Pancreas (tissue), 10 donors: Measurements from ENCODE around the gene PAPPA. TPM values are rescaled to one million over a fixed set of nuclear protein-coding genes. Genes with fewer than 3 reads are reported as not detected.

ENCODE experiments used
- ATAC-seq, 4 donors: fragments of 200-7000 bp; cut with Tn5 transposase; one replicate each; pipeline versions ENCODE4 v1.8.0 to v1.9.1; 2020; ENCODE audit warnings: mild to moderate bottlenecking in 4 of 4, moderate library complexity in 4 of 4
- DNase-seq, 6 donors: peaks; one replicate each; pipeline ENCODE4 v3.0.0-alpha.2; 2020
- FAIRE-seq: peaks from 2 replicates; lab custom pipeline; 2012; peaks lifted over from hg19 to GRCh38; lab: Jason Lieb, UNC
- H3K27ac ChIP-seq, 4 donors: fragments of 200-600 bp; sonication (generic); 1 replicate in 3 of 4; 2 replicates in 1 of 4; pipeline versions ENCODE4 v1.5.0 to v1.8.0; 2020
- H3K27me3 ChIP-seq, 4 donors: fragments of 200-600 bp; one replicate each; pipeline ENCODE4 v1.8.0; 2021
- H3K36me3 ChIP-seq, 3 donors: fragments of 200-600 bp; sonication (generic) in 1 of 3; one replicate each; pipeline versions ENCODE4 v1.5.0 to v1.8.0; 2020 to 2021
- H3K4me1 ChIP-seq, 3 donors: fragments of 200-600 bp; one replicate each; pipeline ENCODE4 v1.8.0; 2021
- H3K4me3 ChIP-seq, 4 donors: fragments of 200-600 bp; sonication (generic) in 2 of 4; one replicate each; pipeline versions ENCODE4 v1.5.0 to v1.8.0; 2020 to 2021
- H3K9me3 ChIP-seq, 4 donors: fragments of 200-600 bp; one replicate each; pipeline ENCODE4 v1.8.0; 2021
- CTCF ChIP-seq, 4 donors: fragments of 200-600 bp; sonication (generic) in 3 of 4; IDR thresholded peaks; one replicate each; pipeline versions ENCODE4 v1.5.0 to v1.8.0; 2021; ENCODE audit warnings: antibody characterized with exemption in 4 of 4
- WGBS, 2 donors: extraction: QIAGEN DNeasy Blood & Tissue Kit; methylation state at CpG; one replicate each; pipeline ENCODE4 v1.1.7; 2013; 5-methylcytosine and 5-hydroxymethylcytosine counted together
- intact Hi-C, 3 donors: fragments of 100-400 bp; cut with DNase I; formaldehyde crosslinking; loops; one replicate each; pipeline versions ENCODE4 v1.11.1 to v1.14.2; 2022
- polyA plus RNA-seq, 2 donors: library from polyadenylated mRNA; stranded (reverse); fragments of 200-250 nt; gene quantifications; one replicate each; pipeline ENCODE4 v1.2.3, GENCODE V29; 2013
- total RNA-seq, 6 donors: library from RNA; stranded (reverse); fragmentation: NEBNext Ultra II Directional in 4 of 6; extraction: Animal tissue kit (Norgen Biotek cat#: 25700) in 4 of 6; gene quantifications; one replicate each; pipeline versions ENCODE4 v1.2.1 to v1.2.4, GENCODE V29; 2021 to 2023
- donor health status: healthy with polysubstance abuse.
- donor health status: DM: no; HTN: no; CAD: no; lungs with moderate emphysema.
- donor health status: DM: no; HTN: no; CAD: no.
- donor health status: control.
- donor health status: control.
- donor health status: Bipolar disorder and iron deficiency.
- donor health status: DM: yes; HTN: yes; CAD: no.
- donor health status: DM: no; HTN: no; CAD: no.
- donor health status: DM: no; HTN: no; CAD: no.
- donor health status: DM: yes; HTN: yes; CAD: no.

Gene PAPPA
- total and polyA plus RNA-seq, 8 donors = 0.11 to 3.4 (median 0.76) TPM

GRCh38 chr9:116157436-116158138 lies 4.0 kb downstream of the PAPPA start:
- H3K4me3 ChIP-seq = no peak overlapping the region
- ATAC-seq (no peak), DNase-seq (no peak), FAIRE-seq (no peak)
- peaks cover 0 to 4% (median 0%) of the 10 kb centered on the region in 4 donors for H3K27me3 ChIP-seq
- no peak for TF ChIP-seq CTCF (IDR thresholded peaks at IDR 0.05)
- intact Hi-C loops = loop anchor here in 1 of 3 donors (10.0 kb wide), 1 partner anchor 417 kb away; no protein-coding TSS in a partner anchor
- 74 to 79% methylated on average over 6 of the region's 6 CpGs for WGBS, 2 donors
- H3K4me1 ChIP-seq = peaks cover 0 to 8% (median 2%) of the 10 kb centered on the region in 3 donors
- no peak overlapping the region for H3K27ac ChIP-seq
- no peaks in the 10 kb centered on the region for H3K9me3 ChIP-seq
- no peaks in the 10 kb centered on the region for H3K36me3 ChIP-seq

GRCh38 chr9:116160676-116161571 lies 7.3 kb downstream of the PAPPA start:
- H3K4me1 ChIP-seq = peaks cover 0 to 10% (median 6%) of the 10 kb centered on the region in 3 donors
- no peak overlapping the region for H3K27ac ChIP-seq
- 83% methylated on average over 9 of the region's 9 CpGs for WGBS, 2 donors
- H3K9me3 ChIP-seq = no peaks in the 10 kb centered on the region
- H3K36me3 ChIP-seq = no peaks in the 10 kb centered on the region
- TF ChIP-seq CTCF (IDR thresholded peaks at IDR 0.05) = no peak
- DNase-seq (no peak), ATAC-seq (no peak), FAIRE-seq (no peak)
- H3K27me3 ChIP-seq = no peaks in the 10 kb centered on the region
- intact Hi-C loops = no loop called here
- H3K4me3 ChIP-seq = no peak overlapping the region

GRCh38 chr9:116162241-116162781 lies 8.7 kb downstream of the PAPPA start:
- Histone ChIP-seq H3K4me3 (no peak overlapping the region), H3K4me1 (peaks cover 0 to 9% (median 6%) of the 10 kb centered on the region in 3 donors), H3K36me3 (no peaks in the 10 kb centered on the region), H3K9me3 (no peaks in the 10 kb centered on the region), H3K27me3 (no peaks in the 10 kb centered on the region), H3K27ac (peak overlapping the region in 2 of 4 donors; percentile 27 to 43)
- no peak for TF ChIP-seq CTCF (IDR thresholded peaks at IDR 0.05)
- DNase-seq (peak in 2 of 6 donors; percentile 40 to 54), ATAC-seq (peak; percentile 81 to 84 (median 84)), FAIRE-seq (no peak)
- intact Hi-C loops = no loop called here
- WGBS, 2 donors = 30 to 33% methylated on average over 5 of the region's 5 CpGs

GRCh38 chr9:116163293-116164055 lies 9.9 kb downstream of the PAPPA start:
- no peak for TF ChIP-seq CTCF (IDR thresholded peaks at IDR 0.05)
- FAIRE-seq (no peak), ATAC-seq (peak in 3 of 4 donors; percentile 25 to 39 (median 26)), DNase-seq (no peak)
- Histone ChIP-seq H3K27ac (no peak overlapping the region), H3K4me1 (peaks cover 0 to 9% (median 6%) of the 10 kb centered on the region in 3 donors), H3K27me3 (no peaks in the 10 kb centered on the region), H3K4me3 (no peak overlapping the region), H3K36me3 (no peaks in the 10 kb centered on the region), H3K9me3 (no peaks in the 10 kb centered on the region)
- 81 to 88% methylated on average over 2 of the region's 2 CpGs for WGBS, 2 donors
- intact Hi-C loops = no loop called here
